HEK293 (cell line): ENCODE measurements around the gene PRDM13.

Experiments used
- CTCF ChIA-PET: fragments of 350-600 bp; formaldehyde crosslinking; extraction: SDS; loops from one replicate; lab custom pipeline; 2021; ENCODE audit warnings: antibody characterized with exemption; lab: Yijun Ruan, JAX
- POLR2A ChIA-PET: fragments of 300-600 bp; formaldehyde crosslinking; extraction: SDS; loops from one replicate; lab custom pipeline; 2020; ENCODE audit warnings: antibody characterized with exemption, inconsistent platforms; lab: Yijun Ruan, JAX
- H3K27ac ChIP-seq: fragments of 200-500 bp; sonication (Bioruptor generic); 2 replicates; pipeline ENCODE4 v1.5.1; 2014; ENCODE audit warnings: low read depth, low read length, control low read depth, inconsistent platforms; ENCODE audit errors: extremely low read depth
- H3K36me3 ChIP-seq, 2 experiments: fragments of 200-500 bp in 1 of 2; sonication (Bioruptor generic) in 1 of 2; 1 replicate in 1 of 2; 2 replicates in 1 of 2; pipeline ENCODE4 v1.5.1; 2014 to 2017; ENCODE audit warnings: inconsistent platforms in 2 of 2, low read length in 2 of 2; ENCODE audit not compliant: control insufficient read depth in 2 of 2, insufficient read depth in 1 of 2
- H3K4me1 ChIP-seq: fragments of 200-500 bp; sonication (Bioruptor generic); 2 replicates; pipeline ENCODE4 v1.5.1; 2014; ENCODE audit warnings: mild to moderate bottlenecking, low read length, inconsistent platforms; ENCODE audit not compliant: control insufficient read depth, insufficient read depth
- H3K4me3 ChIP-seq: 2 replicates; pipeline ENCODE4 v1.5.1; 2011; ENCODE audit warnings: low read depth, mild to moderate bottlenecking, control low read depth, low read length, moderate library complexity
- H3K9me3 ChIP-seq: fragments of 200-500 bp; sonication (Bioruptor generic); 2 replicates; pipeline ENCODE4 v1.5.1; 2014; ENCODE audit warnings: low read depth, low read length, inconsistent platforms; ENCODE audit not compliant: control insufficient read depth, insufficient read depth
- GFI1B ChIP-seq: fragments of 450-650 bp; formaldehyde crosslinking; IDR thresholded peaks from 2 replicates; pipeline ENCODE4 v1.5.1; 2016; ENCODE audit warnings: missing biosample characterization, missing genetic modification characterization
- GLI4 ChIP-seq: fragments of 450-650 bp; formaldehyde crosslinking; IDR thresholded peaks from 2 replicates; pipeline ENCODE4 v1.5.1; 2016; ENCODE audit warnings: missing biosample characterization, missing genetic modification characterization
- GLIS1 ChIP-seq: fragments of 450-650 bp; formaldehyde crosslinking; IDR thresholded peaks from 2 replicates; pipeline ENCODE4 v1.5.1; 2016; ENCODE audit warnings: missing biosample characterization, missing genetic modification characterization
- MZF1 ChIP-seq: fragments of 450-650 bp; formaldehyde crosslinking; IDR thresholded peaks from 2 replicates; pipeline ENCODE4 v1.5.1; 2017; ENCODE audit warnings: missing biosample characterization, missing genetic modification characterization, borderline replicate concordance
- SCRT1 ChIP-seq: fragments of 450-650 bp; formaldehyde crosslinking; IDR thresholded peaks from 2 replicates; pipeline ENCODE4 v1.5.1; 2016; ENCODE audit warnings: missing biosample characterization, missing genetic modification characterization, borderline replicate concordance
- YY1 ChIP-seq: fragments of 450-650 bp; formaldehyde crosslinking; IDR thresholded peaks from 2 replicates; pipeline ENCODE4 v1.5.1; 2018; ENCODE audit warnings: missing biosample characterization, missing genetic modification characterization
- YY2 ChIP-seq: fragments of 450-650 bp; formaldehyde crosslinking; IDR thresholded peaks from 2 replicates; pipeline ENCODE4 v1.5.1; 2016; ENCODE audit warnings: missing biosample characterization, missing genetic modification characterization
- ZBTB17 ChIP-seq: fragments of 450-650 bp; formaldehyde crosslinking; IDR thresholded peaks from 2 replicates; pipeline ENCODE4 v1.5.1; 2016; ENCODE audit warnings: missing biosample characterization, missing genetic modification characterization
- ZBTB48 ChIP-seq: fragments of 450-650 bp; formaldehyde crosslinking; IDR thresholded peaks from 2 replicates; pipeline ENCODE4 v1.5.1; 2016; ENCODE audit warnings: missing biosample characterization, missing genetic modification characterization
- ZNF121 ChIP-seq: fragments of 450-650 bp; formaldehyde crosslinking; IDR thresholded peaks from 2 replicates; pipeline ENCODE4 v1.5.1; 2016; ENCODE audit warnings: missing biosample characterization, missing genetic modification characterization
- ZNF239 ChIP-seq: fragments of 450-650 bp; formaldehyde crosslinking; IDR thresholded peaks from 2 replicates; pipeline ENCODE4 v1.5.1; 2016; ENCODE audit warnings: missing biosample characterization, missing genetic modification characterization
- ZNF311 ChIP-seq: fragments of 450-650 bp; formaldehyde crosslinking; IDR thresholded peaks from 2 replicates; pipeline ENCODE4 v1.5.1; 2017; ENCODE audit warnings: missing biosample characterization, missing genetic modification characterization, borderline replicate concordance
- ZNF335 ChIP-seq: fragments of 450-650 bp; formaldehyde crosslinking; conservative IDR thresholded peaks from 2 replicates; pipeline ENCODE4 v1.5.1; 2016; ENCODE audit warnings: missing biosample characterization, missing genetic modification characterization
- ZNF391 ChIP-seq: fragments of 450-650 bp; formaldehyde crosslinking; IDR thresholded peaks from 2 replicates; pipeline ENCODE4 v1.5.1; 2016; ENCODE audit warnings: low read depth, missing biosample characterization, missing genetic modification characterization, borderline replicate concordance
- ZNF501 ChIP-seq: fragments of 450-650 bp; formaldehyde crosslinking; IDR thresholded peaks from 2 replicates; pipeline ENCODE4 v1.5.1; 2016; ENCODE audit warnings: missing biosample characterization, missing genetic modification characterization
- ZNF530 ChIP-seq: fragments of 450-650 bp; formaldehyde crosslinking; IDR thresholded peaks from 2 replicates; pipeline ENCODE4 v1.5.1; 2016; ENCODE audit warnings: low read depth, missing biosample characterization, missing genetic modification characterization
- ZNF561 ChIP-seq: fragments of 450-650 bp; IDR thresholded peaks from 2 replicates; pipeline ENCODE4 v1.5.1; 2018; ENCODE audit warnings: missing biosample characterization, missing genetic modification characterization, borderline replicate concordance
- ZNF600 ChIP-seq: fragments of 450-650 bp; formaldehyde crosslinking; IDR thresholded peaks from 2 replicates; pipeline ENCODE4 v1.5.1; 2016; ENCODE audit warnings: missing biosample characterization, missing genetic modification characterization
- ZNF624 ChIP-seq: fragments of 450-650 bp; formaldehyde crosslinking; IDR thresholded peaks from 2 replicates; pipeline ENCODE4 v1.5.1; 2017; ENCODE audit warnings: missing biosample characterization, missing genetic modification characterization
- ZNF626 ChIP-seq: fragments of 450-650 bp; sonication (Bioruptor Pico); formaldehyde crosslinking; IDR thresholded peaks from 2 replicates; pipeline ENCODE4 v1.5.1; 2018; ENCODE audit warnings: missing biosample characterization, missing genetic modification characterization, inconsistent platforms
- ZNF76 ChIP-seq: fragments of 450-650 bp; formaldehyde crosslinking; IDR thresholded peaks from 2 replicates; pipeline ENCODE4; 2016; ENCODE audit warnings: low read depth, missing biosample characterization, missing genetic modification characterization, borderline replicate concordance
- ZNF830 ChIP-seq: fragments of 450-650 bp; IDR thresholded peaks from 2 replicates; pipeline ENCODE4 v1.5.0; 2018; ENCODE audit warnings: missing biosample characterization, missing genetic modification characterization, low read depth, mild to moderate bottlenecking, moderate library complexity
- ZNF843 ChIP-seq: fragments of 450-650 bp; formaldehyde crosslinking; IDR thresholded peaks from 2 replicates; pipeline ENCODE4 v1.5.1; 2016; ENCODE audit warnings: missing biosample characterization, missing genetic modification characterization
- TF ChIP-seq, protein P1 (sequence below): fragments of 450-650 bp; formaldehyde crosslinking; IDR thresholded peaks from 2 replicates; pipeline ENCODE4 v1.5.1; 2016; ENCODE audit warnings: missing biosample characterization, missing genetic modification characterization
- TF ChIP-seq, protein P2 (sequence below): fragments of 450-650 bp; formaldehyde crosslinking; IDR thresholded peaks from 2 replicates; pipeline ENCODE4 v1.5.1; 2016; ENCODE audit warnings: missing biosample characterization, missing genetic modification characterization
- TF ChIP-seq, protein P3 (sequence below): fragments of 450-650 bp; formaldehyde crosslinking; conservative IDR thresholded peaks from 2 replicates; pipeline ENCODE4 v1.5.1; 2016; ENCODE audit warnings: low read depth, missing biosample characterization, missing genetic modification characterization
- TF ChIP-seq, protein P4 (sequence below): fragments of 450-650 bp; formaldehyde crosslinking; optimal IDR thresholded peaks from 2 replicates; pipeline ENCODE3; 2016; ENCODE audit warnings: missing biosample characterization, mild to moderate bottlenecking, missing genetic modification characterization

The PRDM13 gene

DNA sequence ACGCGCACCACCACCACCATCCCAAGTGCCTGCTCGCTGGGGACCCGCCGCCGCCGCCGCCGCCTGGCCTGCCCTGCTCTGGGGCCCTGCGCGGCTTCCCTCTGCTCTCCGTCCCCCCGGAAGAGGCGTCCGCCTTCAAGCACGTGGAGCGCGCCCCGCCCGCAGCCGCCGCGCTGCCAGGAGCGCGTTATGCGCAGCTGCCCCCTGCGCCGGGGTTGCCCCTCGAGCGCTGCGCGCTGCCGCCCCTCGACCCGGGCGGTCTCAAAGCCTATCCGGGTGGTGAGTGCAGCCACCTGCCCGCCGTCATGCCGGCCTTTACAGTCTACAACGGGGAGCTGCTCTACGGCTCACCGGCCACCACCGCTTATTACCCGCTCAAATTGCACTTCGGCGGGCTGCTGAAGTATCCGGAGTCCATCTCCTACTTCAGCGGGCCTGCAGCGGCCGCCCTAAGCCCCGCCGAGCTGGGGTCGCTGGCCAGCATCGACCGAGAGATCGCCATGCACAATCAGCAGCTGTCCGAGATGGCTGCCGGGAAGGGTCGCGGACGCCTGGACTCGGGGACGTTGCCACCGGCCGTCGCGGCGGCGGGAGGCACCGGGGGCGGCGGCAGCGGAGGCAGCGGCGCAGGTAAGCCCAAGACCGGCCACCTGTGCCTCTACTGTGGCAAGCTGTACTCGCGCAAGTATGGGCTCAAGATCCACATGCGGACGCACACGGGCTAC is 7.2 kb downstream of the PRDM13 start:
- Histone ChIP-seq H3K4me3 (peak overlapping the region; percentile 52), H3K9me3 (no peaks in the 10 kb centered on the region), H3K4me1 (0 out of 2 replicates have a peak, but pooled peaks cover 10% of the 10 kb centered on the region), H3K36me3 (no peaks in the 10 kb centered on the region), H3K27ac (peak overlapping the region; percentile 59)
- ChIA-PET POLR2A (interaction anchor here (1.5 to 2.4 kb wide), 4 partner anchors 10 to 46 kb away, joined by 3 to 30 read pairs (median 8); partner anchors contain the start of gene CCNC), CTCF (interaction anchor here (0.5 to 1.2 kb wide), 9 partner anchors 8 to 159 kb away, joined by 3 to 7 read pairs (median 4); no protein-coding TSS in a partner anchor)
- TF ChIP-seq ZNF624 (tag by site-specific recombination): no peak
- TF ChIP-seq, protein P1, sequence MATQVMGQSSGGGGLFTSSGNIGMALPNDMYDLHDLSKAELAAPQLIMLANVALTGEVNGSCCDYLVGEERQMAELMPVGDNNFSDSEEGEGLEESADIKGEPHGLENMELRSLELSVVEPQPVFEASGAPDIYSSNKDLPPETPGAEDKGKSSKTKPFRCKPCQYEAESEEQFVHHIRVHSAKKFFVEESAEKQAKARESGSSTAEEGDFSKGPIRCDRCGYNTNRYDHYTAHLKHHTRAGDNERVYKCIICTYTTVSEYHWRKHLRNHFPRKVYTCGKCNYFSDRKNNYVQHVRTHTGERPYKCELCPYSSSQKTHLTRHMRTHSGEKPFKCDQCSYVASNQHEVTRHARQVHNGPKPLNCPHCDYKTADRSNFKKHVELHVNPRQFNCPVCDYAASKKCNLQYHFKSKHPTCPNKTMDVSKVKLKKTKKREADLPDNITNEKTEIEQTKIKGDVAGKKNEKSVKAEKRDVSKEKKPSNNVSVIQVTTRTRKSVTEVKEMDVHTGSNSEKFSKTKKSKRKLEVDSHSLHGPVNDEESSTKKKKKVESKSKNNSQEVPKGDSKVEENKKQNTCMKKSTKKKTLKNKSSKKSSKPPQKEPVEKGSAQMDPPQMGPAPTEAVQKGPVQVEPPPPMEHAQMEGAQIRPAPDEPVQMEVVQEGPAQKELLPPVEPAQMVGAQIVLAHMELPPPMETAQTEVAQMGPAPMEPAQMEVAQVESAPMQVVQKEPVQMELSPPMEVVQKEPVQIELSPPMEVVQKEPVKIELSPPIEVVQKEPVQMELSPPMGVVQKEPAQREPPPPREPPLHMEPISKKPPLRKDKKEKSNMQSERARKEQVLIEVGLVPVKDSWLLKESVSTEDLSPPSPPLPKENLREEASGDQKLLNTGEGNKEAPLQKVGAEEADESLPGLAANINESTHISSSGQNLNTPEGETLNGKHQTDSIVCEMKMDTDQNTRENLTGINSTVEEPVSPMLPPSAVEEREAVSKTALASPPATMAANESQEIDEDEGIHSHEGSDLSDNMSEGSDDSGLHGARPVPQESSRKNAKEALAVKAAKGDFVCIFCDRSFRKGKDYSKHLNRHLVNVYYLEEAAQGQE (tag by site-specific recombination): peak; percentile 93
- TF ChIP-seq, protein P2, sequence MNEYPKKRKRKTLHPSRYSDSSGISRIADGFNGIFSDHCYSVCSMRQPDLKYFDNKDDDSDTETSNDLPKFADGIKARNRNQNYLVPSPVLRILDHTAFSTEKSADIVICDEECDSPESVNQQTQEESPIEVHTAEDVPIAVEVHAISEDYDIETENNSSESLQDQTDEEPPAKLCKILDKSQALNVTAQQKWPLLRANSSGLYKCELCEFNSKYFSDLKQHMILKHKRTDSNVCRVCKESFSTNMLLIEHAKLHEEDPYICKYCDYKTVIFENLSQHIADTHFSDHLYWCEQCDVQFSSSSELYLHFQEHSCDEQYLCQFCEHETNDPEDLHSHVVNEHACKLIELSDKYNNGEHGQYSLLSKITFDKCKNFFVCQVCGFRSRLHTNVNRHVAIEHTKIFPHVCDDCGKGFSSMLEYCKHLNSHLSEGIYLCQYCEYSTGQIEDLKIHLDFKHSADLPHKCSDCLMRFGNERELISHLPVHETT (tag by site-specific recombination): no peak
- TF ChIP-seq ZNF121 (tag by site-specific recombination): no peak
- TF ChIP-seq GLIS1 (tag by site-specific recombination): no peak; the same call in 1 of the 2 replicates
- TF ChIP-seq, protein P3, sequence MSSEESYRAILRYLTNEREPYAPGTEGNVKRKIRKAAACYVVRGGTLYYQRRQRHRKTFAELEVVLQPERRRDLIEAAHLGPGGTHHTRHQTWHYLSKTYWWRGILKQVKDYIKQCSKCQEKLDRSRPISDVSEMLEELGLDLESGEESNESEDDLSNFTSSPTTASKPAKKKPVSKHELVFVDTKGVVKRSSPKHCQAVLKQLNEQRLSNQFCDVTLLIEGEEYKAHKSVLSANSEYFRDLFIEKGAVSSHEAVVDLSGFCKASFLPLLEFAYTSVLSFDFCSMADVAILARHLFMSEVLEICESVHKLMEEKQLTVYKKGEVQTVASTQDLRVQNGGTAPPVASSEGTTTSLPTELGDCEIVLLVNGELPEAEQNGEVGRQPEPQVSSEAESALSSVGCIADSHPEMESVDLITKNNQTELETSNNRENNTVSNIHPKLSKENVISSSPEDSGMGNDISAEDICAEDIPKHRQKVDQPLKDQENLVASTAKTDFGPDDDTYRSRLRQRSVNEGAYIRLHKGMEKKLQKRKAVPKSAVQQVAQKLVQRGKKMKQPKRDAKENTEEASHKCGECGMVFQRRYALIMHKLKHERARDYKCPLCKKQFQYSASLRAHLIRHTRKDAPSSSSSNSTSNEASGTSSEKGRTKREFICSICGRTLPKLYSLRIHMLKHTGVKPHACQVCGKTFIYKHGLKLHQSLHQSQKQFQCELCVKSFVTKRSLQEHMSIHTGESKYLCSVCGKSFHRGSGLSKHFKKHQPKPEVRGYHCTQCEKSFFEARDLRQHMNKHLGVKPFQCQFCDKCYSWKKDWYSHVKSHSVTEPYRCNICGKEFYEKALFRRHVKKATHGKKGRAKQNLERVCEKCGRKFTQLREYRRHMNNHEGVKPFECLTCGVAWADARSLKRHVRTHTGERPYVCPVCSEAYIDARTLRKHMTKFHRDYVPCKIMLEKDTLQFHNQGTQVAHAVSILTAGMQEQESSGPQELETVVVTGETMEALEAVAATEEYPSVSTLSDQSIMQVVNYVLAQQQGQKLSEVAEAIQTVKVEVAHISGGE (tag by site-specific recombination): peak; percentile 4; the same call in 1 of the 2 replicates
- TF ChIP-seq ZBTB48 (tag by site-specific recombination): no peak
- 0 out of 2 replicates have a peak, but pooled peaks have one; percentile 10 for TF ChIP-seq GFI1B (tag by site-specific recombination)
- no peak for TF ChIP-seq GLI4 (tag by site-specific recombination)
- TF ChIP-seq ZNF843 (tag by site-specific recombination): no peak
- peak; percentile 41; the same call in 1 of the 2 replicates for TF ChIP-seq ZNF561 (tag by site-specific recombination)
- no peak; the same call in 1 of the 2 replicates for TF ChIP-seq ZBTB17 (tag by site-specific recombination)
- no peak for TF ChIP-seq ZNF311
- peak; percentile 58; the same call in 1 of the 2 replicates for TF ChIP-seq ZNF391
- peak; percentile 10; the same call in 1 of the 2 replicates for TF ChIP-seq ZNF600 (tag by site-specific recombination)
- TF ChIP-seq, protein P4, sequence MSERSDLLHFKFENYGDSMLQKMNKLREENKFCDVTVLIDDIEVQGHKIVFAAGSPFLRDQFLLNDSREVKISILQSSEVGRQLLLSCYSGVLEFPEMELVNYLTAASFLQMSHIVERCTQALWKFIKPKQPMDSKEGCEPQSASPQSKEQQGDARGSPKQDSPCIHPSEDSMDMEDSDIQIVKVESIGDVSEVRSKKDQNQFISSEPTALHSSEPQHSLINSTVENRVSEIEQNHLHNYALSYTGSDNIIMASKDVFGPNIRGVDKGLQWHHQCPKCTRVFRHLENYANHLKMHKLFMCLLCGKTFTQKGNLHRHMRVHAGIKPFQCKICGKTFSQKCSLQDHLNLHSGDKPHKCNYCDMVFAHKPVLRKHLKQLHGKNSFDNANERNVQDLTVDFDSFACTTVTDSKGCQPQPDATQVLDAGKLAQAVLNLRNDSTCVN (tag by site-specific recombination): peak; percentile 77
- peak; percentile 30; the same call in 1 of the 2 replicates for TF ChIP-seq YY2 (tag by site-specific recombination)
- TF ChIP-seq SCRT1 (tag by site-specific recombination): no peak
- no peak for TF ChIP-seq ZNF830
- TF ChIP-seq ZNF501 (tag by site-specific recombination): peak; percentile 53
- TF ChIP-seq ZNF76 (tag by site-specific recombination): peak; percentile 78
- TF ChIP-seq ZNF239: no peak
- TF ChIP-seq ZNF530 (tag by site-specific recombination): no peak
- TF ChIP-seq YY1 (tag by site-specific recombination): peak; percentile 70
- TF ChIP-seq ZNF626 (tag by site-specific recombination): no peak
- TF ChIP-seq ZNF335 (tag by site-specific recombination): peak; percentile 82
- TF ChIP-seq MZF1: no peak
